GM10248 (cell line): ENCODE measurements around the gene LMO1.

Source experiments
- CTCF ChIA-PET: fragments of 300-600 bp; sonication (Branson Sonifier 250); formaldehyde crosslinking; extraction: SDS; loops from one replicate; lab custom pipeline; 2021; ENCODE audit warnings: antibody characterized with exemption; lab: Yijun Ruan, JAX
- POLR2A ChIA-PET: fragments of 350-650 bp; sonication (Branson Sonifier 250); formaldehyde crosslinking; extraction: SDS; loops from one replicate; lab custom pipeline; 2020; ENCODE audit warnings: antibody characterized with exemption; lab: Yijun Ruan, JAX
- DNase-seq: peaks from one replicate; pipeline ENCODE4 v3.0.0; 2012; ENCODE audit errors: extremely low spot score
- CTCF ChIP-seq: IDR thresholded peaks from 2 replicates; pipeline ENCODE4 v1.5.1; 2012; ENCODE audit warnings: mild to moderate bottlenecking, low read depth; ENCODE audit errors: extremely low read depth, missing control alignments, control extremely low read depth

The LMO1 gene

GRCh38 chr11:8186429-8186828, 77.2 kb downstream of the LMO1 start:
- no peak for DNase-seq
- CTCF ChIA-PET = interaction anchor here (0.6 to 1.8 kb wide), 3 partner anchors 8 to 11 kb away, joined by 3 to 5 read pairs (median 3); no protein-coding TSS in a partner anchor
- POLR2A ChIA-PET = no interaction called here
- TF ChIP-seq CTCF = no peak

- no peak for DNase-seq
- CTCF ChIA-PET = interaction anchor here (1.0 to 2.0 kb wide), 2 partner anchors 10 to 167 kb away, joined by 3 to 9 read pairs; no protein-coding TSS in a partner anchor
- POLR2A ChIA-PET = no interaction called here
- no peak for TF ChIP-seq CTCF
Measured at GRCh38 chr11:8183111-8183510, 80.6 kb downstream of the LMO1 start.

GRCh38 chr11:8180469-8180868, 83.2 kb downstream of the LMO1 start:
- DNase-seq = no peak
- no peak for TF ChIP-seq CTCF
- ChIA-PET POLR2A (no interaction called here), CTCF (interaction anchor here (2.5 kb wide), 1 partner anchor 19 kb away, joined by 6 read pairs; no protein-coding TSS in a partner anchor)

- CTCF ChIA-PET = interaction anchor here (0.9 to 2.5 kb wide), 3 partner anchors 15 to 33 kb away, joined by 3 to 7 read pairs (median 6); no protein-coding TSS in a partner anchor
- DNase-seq = no peak
- TF ChIP-seq CTCF = no peak
- POLR2A ChIA-PET = no interaction called here
Measured at GRCh38 chr11:8178297-8178696, 85.4 kb downstream of the LMO1 start.

GRCh38 chr11:8177136-8177535, 86.5 kb downstream of the LMO1 start:
- no peak for TF ChIP-seq CTCF
- DNase-seq = no peak
- CTCF ChIA-PET = interaction anchor here (1.9 kb wide), 1 partner anchor 16 kb away, joined by 7 read pairs; no protein-coding TSS in a partner anchor
- POLR2A ChIA-PET = no interaction called here
